OCI-LY3 (cell line): Measurements from ENCODE around the gene TIMM22.

Source experiments
- H2AFZ ChIP-seq: fragments of 200-600, 300-600 bp; shearing (Covaris generic); 2 replicates; pipeline ENCODE4 v1.6.0; 2014; ENCODE audit warnings: antibody characterized with exemption, low read depth, low read length
- H3K27ac ChIP-seq: fragments of 200-600, 300-600 bp; sonication (generic); 2 replicates; pipeline ENCODE4 v1.5.1; 2014; ENCODE audit warnings: mild to moderate bottlenecking, low read length, moderate library complexity, mixed read lengths
- H3K27me3 ChIP-seq: fragments of 200-600, 300-600 bp; sonication (generic); 2 replicates; pipeline ENCODE4 v1.6.1; 2014; ENCODE audit warnings: low read depth, low read length, mixed read lengths
- H3K36me3 ChIP-seq: fragments of 200-600, 300-600 bp; sonication (generic); replicated peaks from 2 replicates; pipeline ENCODE3; 2014; ENCODE audit warnings: low read depth, low read length, mixed read lengths
- H3K4me1 ChIP-seq: fragments of 300-600, 200-600 bp; sonication (generic); 2 replicates; pipeline ENCODE4 v1.6.1; 2014; ENCODE audit warnings: low read length, mixed read lengths
- H3K4me2 ChIP-seq: fragments of 200-600, 300-600 bp; sonication (generic); 2 replicates; pipeline ENCODE4 v1.6.1; 2014; ENCODE audit warnings: low read length, mixed read lengths
- H3K4me3 ChIP-seq: fragments of 300-600, 200-600 bp; sonication (generic); 2 replicates; pipeline ENCODE4 v1.5.1; 2014; ENCODE audit warnings: antibody characterized with exemption, mild to moderate bottlenecking, low read length, moderate library complexity
- H3K79me2 ChIP-seq: fragments of 300-600, 200-600 bp; shearing (Covaris generic); 2 replicates; pipeline ENCODE4 v1.6.1; 2014; ENCODE audit warnings: mild to moderate bottlenecking, low read length, mixed read lengths
- H3K9ac ChIP-seq: fragments of 300-600, 200-600 bp; shearing (Covaris generic); 2 replicates; pipeline ENCODE4 v1.6.0; 2014; ENCODE audit warnings: mild to moderate bottlenecking, low read length, moderate library complexity
- H3K9me3 ChIP-seq: fragments of 200-600, 300-600 bp; shearing (Covaris generic); 2 replicates; pipeline ENCODE4 v1.6.1; 2014; ENCODE audit warnings: low read length, mixed read lengths; ENCODE audit not compliant: insufficient read depth
- H4K20me1 ChIP-seq: fragments of 200-600, 300-600 bp; sonication (generic); 2 replicates; pipeline ENCODE4 v1.6.1; 2016; ENCODE audit warnings: low read length, mixed read lengths; ENCODE audit not compliant: insufficient read depth
- CTCF ChIP-seq: fragments of 200-600, 300-600 bp; sonication (generic); IDR thresholded peaks from 2 replicates; pipeline ENCODE4 v1.5.1; 2014; ENCODE audit warnings: antibody characterized with exemption, low read length, low read depth
- EZH2phosphoT487 ChIP-seq: fragments of 200-600 bp; shearing (Covaris generic); IDR thresholded peaks from 2 replicates; pipeline ENCODE4 v1.6.1; 2018; ENCODE audit warnings: antibody characterized with exemption, mixed run types, low read depth

TIMM22 gene

GRCh38 chr17:1008008-1008761 lies 11.3 kb downstream of the TIMM22 start:
- no peaks in the 10 kb centered on the region for H3K9me3 ChIP-seq
- no peaks in the 10 kb centered on the region for H3K27me3 ChIP-seq
- TF ChIP-seq EZH2phosphoT487 (no peak), CTCF (no peak)
- H3K9ac ChIP-seq = no peak overlapping the region
- H4K20me1 ChIP-seq = no peaks in the 10 kb centered on the region
- H3K4me2 ChIP-seq = no peak overlapping the region
- H3K27ac ChIP-seq = no peak overlapping the region
- no peaks in the 10 kb centered on the region for H3K36me3 ChIP-seq
- no peak overlapping the region for H3K4me3 ChIP-seq
- H3K79me2 ChIP-seq = no peaks in the 10 kb centered on the region
- H2AFZ ChIP-seq = no peak overlapping the region
- no peaks in the 10 kb centered on the region for H3K4me1 ChIP-seq

GRCh38 chr17:1009229-1010085 lies 12.5 kb downstream of the TIMM22 start:
- no peak overlapping the region for H3K9ac ChIP-seq
- TF ChIP-seq CTCF (no peak), EZH2phosphoT487 (no peak)
- no peaks in the 10 kb centered on the region for H3K79me2 ChIP-seq
- no peaks in the 10 kb centered on the region for H3K36me3 ChIP-seq
- no peak overlapping the region for H3K4me3 ChIP-seq
- no peak overlapping the region for H3K4me2 ChIP-seq
- H2AFZ ChIP-seq = no peak overlapping the region
- H4K20me1 ChIP-seq = no peaks in the 10 kb centered on the region
- H3K9me3 ChIP-seq = no peaks in the 10 kb centered on the region
- H3K27ac ChIP-seq = no peak overlapping the region
- no peaks in the 10 kb centered on the region for H3K4me1 ChIP-seq
- H3K27me3 ChIP-seq = no peaks in the 10 kb centered on the region

GRCh38 chr17:1010086-1010450 lies 13.1 kb downstream of the TIMM22 start:
- H3K27ac ChIP-seq = no peak overlapping the region
- H3K4me3 ChIP-seq = no peak overlapping the region
- no peaks in the 10 kb centered on the region for H3K4me1 ChIP-seq
- no peaks in the 10 kb centered on the region for H3K79me2 ChIP-seq
- no peak overlapping the region for H3K4me2 ChIP-seq
- H3K9ac ChIP-seq = no peak overlapping the region
- no peak for TF ChIP-seq EZH2phosphoT487
- no peak for TF ChIP-seq CTCF
- H3K27me3 ChIP-seq = no peaks in the 10 kb centered on the region
- no peaks in the 10 kb centered on the region for H3K36me3 ChIP-seq
- H2AFZ ChIP-seq = no peak overlapping the region
- no peaks in the 10 kb centered on the region for H3K9me3 ChIP-seq
- H4K20me1 ChIP-seq = no peaks in the 10 kb centered on the region

GRCh38 chr17:1010586-1010985 lies 13.7 kb downstream of the TIMM22 start:
- H3K4me3 ChIP-seq = no peak overlapping the region
- no peak overlapping the region for H3K4me2 ChIP-seq
- no peak overlapping the region for H2AFZ ChIP-seq
- no peaks in the 10 kb centered on the region for H3K4me1 ChIP-seq
- no peaks in the 10 kb centered on the region for H3K9me3 ChIP-seq
- no peak overlapping the region for H3K27ac ChIP-seq
- H3K79me2 ChIP-seq = no peaks in the 10 kb centered on the region
- no peaks in the 10 kb centered on the region for H4K20me1 ChIP-seq
- no peak for TF ChIP-seq CTCF
- TF ChIP-seq EZH2phosphoT487 = no peak
- no peaks in the 10 kb centered on the region for H3K27me3 ChIP-seq
- H3K36me3 ChIP-seq = no peaks in the 10 kb centered on the region
- H3K9ac ChIP-seq = no peak overlapping the region
